ENCODE measurements around the gene CRYL1.

DNA sequence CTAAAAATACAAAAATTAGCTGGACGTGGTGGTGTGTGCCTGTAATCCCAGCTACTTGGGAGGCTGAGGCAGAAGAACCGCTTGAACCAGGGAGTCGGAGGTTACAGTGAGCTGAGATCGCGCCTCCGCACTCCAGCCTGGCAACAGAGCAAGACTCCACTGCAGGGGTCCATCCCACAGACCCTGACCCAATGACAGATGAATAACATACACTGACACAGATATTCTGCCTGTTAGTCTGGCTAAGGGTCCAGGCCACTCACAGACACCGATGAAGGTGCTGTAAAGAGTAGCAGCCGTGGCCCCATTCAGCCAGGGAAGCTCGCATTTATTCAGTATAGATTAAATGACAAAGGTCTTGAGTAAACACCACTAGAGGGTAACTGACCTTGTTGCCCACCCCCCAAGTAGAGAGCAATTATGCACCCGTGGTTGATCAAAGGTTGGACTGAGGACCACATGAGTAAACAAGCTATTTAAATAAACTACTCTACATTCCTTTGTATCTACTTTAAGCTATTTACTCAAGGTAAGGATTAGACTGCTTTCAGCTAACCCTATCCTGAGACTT, 8.5 kb upstream of the CRYL1 start:
- TF ChIP-seq EZH2phosphoT487 (IDR thresholded peaks at IDR 0.05; ENCODE audit: low read length) = no peak
- TF ChIP-seq, protein P1, sequence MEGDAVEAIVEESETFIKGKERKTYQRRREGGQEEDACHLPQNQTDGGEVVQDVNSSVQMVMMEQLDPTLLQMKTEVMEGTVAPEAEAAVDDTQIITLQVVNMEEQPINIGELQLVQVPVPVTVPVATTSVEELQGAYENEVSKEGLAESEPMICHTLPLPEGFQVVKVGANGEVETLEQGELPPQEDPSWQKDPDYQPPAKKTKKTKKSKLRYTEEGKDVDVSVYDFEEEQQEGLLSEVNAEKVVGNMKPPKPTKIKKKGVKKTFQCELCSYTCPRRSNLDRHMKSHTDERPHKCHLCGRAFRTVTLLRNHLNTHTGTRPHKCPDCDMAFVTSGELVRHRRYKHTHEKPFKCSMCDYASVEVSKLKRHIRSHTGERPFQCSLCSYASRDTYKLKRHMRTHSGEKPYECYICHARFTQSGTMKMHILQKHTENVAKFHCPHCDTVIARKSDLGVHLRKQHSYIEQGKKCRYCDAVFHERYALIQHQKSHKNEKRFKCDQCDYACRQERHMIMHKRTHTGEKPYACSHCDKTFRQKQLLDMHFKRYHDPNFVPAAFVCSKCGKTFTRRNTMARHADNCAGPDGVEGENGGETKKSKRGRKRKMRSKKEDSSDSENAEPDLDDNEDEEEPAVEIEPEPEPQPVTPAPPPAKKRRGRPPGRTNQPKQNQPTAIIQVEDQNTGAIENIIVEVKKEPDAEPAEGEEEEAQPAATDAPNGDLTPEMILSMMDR (IDR thresholded peaks at IDR 0.05; ENCODE audit: low read length) = no peak

Data from MM.1S (cell line).